Suppressor macrophage treated with lipopolysaccharide for 1 hour (primary cell): Measurements from ENCODE around the gene KIAA0825.

ENCODE experiments used
- DNase-seq, 3 donors: peaks; one replicate each; pipeline ENCODE4 v3.0.0-alpha.2; 2020 to 2022

Gene KIAA0825

DNA sequence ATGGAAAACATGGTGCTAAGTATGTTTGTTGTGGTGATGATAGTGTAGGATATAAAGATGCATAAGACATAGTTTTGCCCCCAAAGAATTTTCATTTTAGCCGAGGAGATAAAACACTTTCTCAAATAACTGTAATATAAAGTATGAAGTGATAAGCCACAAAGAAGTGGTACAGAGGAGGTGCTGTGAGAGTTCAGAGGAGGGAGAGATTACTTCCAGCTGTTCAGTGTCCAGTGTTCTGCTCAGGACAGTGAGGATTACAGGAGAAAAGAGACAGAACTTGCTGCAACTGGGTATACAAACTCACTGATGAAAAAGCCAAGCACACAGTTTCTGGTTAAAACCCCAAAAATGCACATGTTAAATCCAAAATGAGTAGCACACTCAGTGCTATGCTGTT, 309.3 kb downstream of the KIAA0825 start:
- DNase-seq = no peak

DNA sequence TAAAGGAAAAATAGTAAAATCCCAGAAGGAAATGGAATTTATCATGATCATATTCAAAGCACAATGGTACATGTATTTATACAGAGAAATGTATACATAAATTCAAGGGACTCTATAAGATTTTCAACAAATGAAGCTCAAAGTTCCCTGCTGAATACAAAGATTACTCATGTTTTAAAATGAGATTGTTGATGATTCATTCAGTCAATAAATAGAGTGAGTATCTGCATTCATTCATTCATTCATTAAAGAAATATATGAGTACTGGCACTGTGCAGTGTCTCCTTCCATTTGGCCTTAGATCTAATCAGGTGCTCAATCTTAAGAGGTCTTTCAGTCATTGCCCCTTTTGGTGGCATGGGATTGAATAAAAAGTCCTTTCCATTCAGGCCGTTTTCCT, 310.0 kb downstream of the KIAA0825 start:
- DNase-seq = no peak

DNA sequence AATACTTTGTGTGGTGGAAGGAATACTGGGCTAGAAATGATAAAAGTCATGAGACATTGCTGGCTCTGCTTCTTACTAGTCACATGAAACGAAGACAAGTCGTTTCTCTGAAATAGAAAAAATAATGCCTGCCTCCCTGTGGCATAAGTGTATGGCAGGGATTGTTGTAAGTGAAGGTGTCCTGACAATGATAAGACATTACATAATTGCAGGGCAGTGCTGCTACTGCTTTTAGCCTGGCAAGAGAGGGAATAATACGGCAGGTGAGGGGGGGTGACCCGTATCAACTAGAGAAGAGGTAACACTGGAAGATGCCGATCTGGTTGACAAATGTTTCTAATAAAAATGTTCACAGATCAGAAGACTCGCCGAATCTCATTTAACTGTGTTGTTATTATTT, 314.3 kb downstream of the KIAA0825 start:
- DNase-seq = no peak

DNA sequence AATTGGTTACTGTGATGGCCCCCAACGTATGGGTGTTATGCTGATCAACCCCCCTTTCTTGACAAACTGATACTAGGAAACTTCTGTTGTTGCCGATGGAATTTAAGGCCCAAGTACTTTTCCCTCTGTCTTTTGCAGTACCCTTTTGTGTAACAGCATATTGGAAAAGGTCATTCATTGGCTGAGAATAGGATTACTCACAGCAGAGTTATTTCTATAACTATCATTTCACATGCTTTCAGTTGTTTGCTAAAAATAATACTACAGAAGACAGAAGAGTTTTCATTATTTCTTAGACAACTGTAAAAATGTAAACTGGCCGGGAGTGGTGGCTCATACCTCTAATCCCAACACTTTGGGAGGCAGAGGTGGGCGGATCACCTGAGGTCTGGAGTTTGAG, 329.5 kb downstream of the KIAA0825 start:
- DNase-seq = no peak

DNA sequence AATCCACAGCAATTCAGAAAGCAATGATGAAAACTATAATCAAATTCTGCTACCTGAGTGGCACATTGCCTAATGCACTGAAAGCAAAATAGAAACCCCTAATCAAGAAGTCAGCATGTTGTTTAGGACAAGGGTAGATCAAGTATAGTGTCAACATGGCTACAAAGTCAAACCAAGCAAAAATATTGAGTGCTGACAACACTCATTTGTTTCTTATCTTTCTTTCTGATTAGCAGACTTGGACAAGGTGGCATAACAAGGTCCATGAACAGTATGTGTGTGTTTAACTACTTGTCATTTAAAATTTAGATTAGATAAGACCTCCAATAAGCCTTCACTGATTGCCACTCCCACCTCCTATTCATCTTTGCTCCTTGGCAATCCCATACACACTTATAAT, 332.4 kb downstream of the KIAA0825 start:
- DNase-seq = no peak

DNA sequence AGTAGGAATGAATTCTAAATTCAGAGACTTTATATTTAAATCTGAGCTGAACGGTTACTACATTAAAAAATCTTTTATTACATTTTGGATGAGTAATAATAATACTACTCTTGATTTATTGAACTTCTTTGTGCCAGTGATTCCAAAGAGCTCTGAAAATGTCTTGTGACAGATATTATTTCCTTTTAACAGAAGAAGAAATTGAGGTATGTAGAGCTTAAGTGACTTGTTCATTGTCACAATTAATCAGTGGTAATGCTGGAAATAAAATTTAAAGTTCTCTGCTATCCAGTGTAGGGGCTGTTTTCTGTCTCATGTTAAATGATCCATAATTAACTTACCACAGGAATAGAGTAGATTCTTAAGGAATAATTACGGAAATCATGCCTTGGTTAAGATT, 335.3 kb downstream of the KIAA0825 start:
- no peak for DNase-seq

DNA sequence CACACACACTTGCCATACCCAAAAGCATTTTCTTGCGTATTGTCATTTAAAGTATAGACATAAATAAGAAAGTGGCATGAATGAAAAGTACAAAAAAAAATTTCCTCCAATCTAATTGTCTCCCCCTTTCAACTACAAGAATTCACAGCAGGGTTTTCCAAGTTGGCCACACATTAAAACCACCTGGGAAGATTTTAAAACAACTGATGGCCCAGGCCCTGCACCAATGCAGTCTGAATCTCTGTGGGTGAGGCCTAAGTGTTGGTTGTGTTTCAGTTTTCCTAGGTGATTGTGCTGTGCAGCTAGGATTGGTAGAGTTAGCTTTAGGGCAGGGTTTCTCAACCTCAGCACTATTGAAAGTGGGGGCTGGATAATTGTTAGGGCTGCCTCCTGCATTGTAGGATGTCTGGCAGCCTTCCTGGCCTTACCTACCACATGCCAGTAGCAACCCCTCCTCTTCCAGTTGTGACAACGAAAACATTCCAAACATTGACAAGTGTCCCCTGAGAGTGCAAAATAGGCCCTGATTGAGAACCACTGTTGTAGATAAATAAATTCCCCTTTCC, 337.1 kb downstream of the KIAA0825 start:
- no peak for DNase-seq

DNA sequence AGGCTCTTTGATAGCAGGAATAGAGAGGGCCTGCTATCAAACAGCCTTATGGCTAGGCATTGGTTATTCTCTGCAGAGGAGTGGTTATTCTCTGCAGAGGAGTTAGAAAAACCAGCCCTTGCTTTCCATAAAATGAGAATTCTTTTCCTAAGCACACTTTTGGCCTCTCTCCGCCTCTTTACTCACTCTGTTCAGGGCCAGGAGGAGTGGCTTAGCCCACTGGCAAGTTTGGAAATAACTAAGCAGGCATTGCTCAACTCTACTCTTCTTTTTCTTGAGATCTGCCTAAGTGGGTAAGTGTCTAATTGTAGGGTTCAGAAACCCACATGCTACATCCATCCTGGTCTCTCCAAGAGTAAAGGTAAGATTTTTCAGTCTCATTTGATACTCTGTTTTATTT, 341.7 kb downstream of the KIAA0825 start:
- peak in 1 of 3 donors; percentile 4 for DNase-seq

DNA sequence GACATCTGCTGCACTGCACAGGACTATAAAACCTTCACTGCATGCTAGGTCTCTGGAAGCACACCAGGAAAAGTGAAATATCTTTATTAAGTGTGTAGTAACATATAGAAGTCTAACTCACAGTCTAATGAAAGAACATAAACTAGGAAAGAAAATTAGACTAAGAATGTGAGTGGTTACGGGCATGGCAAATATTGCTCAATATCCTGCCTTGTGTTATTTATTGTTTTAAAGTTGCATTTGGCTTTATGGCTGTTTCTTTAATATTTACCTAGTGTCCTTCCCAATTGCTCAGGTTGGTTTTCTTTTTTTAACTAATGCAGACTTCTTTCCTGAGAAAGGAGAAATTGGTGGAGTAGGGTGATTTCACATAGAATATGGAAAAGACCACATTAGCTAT, 342.4 kb downstream of the KIAA0825 start:
- no peak for DNase-seq

DNA sequence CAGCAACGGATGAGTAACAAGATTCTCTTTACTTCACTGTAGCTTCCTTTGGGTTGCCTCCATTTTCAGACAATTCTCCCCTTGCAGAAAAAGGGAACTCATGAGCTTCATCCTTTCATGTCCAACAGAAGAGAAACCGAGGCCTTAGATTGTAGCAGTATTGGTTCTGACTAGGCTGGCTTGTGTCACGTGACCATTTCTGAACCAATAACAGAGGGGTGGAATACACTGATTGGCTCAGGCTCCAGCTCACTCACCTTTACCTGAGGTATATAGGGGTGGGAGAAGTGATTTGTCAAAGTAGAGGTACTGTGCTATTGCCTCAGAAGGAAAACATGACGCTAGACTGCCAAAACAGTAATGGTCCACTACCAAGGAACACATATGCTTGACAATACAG, 343.7 kb downstream of the KIAA0825 start:
- no peak for DNase-seq

DNA sequence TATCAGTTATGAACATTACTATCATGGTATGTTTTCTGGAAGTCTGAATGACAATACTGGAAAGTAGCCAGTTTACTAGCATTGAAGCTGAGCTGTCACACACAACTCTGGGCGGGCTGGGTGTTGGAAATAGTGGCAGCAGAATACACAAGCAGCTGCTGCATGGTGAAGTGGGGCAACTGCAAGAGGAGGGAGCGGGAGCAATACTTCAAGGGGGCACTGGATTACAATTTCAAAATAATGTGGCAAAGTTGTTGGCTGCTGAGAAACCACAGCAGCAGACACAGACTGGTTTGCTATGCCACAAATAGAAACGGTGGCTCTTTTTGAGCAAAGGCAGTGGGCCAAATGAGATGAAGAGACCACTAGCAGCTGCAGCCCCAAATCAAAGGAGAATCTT, 350.2 kb downstream of the KIAA0825 start:
- no peak for DNase-seq

DNA sequence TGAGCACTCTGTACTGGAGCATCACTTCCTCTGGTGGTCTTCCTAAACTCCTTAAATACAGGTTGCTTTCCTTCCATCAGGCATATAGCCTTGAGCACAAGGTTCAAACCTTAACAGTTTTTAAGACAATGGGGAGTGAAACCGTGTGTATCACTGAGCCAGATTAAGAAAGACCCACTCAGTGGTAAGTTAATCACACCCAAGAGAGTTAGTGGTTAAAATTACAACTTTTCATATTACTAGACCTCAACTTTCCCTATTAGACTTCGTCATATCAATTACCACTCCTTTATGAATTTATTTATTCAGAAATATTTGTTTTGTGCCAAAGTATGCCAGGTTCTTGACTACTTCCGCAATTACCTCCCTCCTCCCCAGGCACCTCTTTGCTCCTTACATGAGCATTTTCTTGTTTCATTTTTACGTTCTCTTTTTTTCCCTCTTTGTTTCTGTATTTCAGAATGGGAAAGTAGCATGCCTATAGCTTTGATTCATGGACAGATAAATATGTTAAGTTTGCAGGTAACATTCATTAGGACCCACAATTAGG, 351.0 kb downstream of the KIAA0825 start:
- no peak for DNase-seq

DNA sequence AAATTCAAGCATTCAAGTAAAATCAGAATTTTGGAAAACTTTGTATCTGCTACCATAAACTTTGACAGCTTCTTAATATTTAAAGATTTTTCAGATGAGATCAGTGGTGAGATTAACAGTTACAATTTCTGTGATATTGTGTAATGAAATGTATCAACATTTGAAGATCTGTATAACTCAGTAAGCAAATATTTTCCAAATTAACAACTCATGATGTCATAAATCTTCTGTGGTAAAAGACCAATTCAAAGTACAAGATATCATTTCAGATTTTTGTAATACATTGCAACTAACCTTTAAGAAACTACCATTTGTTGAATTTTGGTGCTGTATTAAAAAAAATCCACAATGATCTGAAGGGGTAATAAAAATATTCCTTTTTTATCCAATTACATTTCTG, 352.2 kb downstream of the KIAA0825 start:
- no peak for DNase-seq

DNA sequence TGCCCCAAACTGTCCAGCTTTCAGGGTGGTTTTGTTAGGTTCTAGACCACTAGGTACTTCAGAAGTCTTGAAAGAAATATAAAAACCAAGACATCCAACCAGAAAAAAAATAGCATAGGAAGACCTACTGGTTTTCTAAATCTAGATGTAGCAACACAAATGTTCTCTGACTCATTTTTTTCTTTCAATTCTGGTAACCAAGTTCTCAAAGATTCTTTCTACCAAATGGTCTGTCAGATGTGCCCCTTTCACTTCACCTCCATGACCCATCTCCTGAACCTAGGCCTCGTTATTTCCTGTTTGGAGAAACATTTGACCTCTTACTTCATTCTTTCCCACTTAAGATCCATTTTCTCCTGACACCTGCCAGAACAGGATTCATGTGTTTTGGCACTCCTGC, 355.3 kb downstream of the KIAA0825 start:
- no peak for DNase-seq

DNA sequence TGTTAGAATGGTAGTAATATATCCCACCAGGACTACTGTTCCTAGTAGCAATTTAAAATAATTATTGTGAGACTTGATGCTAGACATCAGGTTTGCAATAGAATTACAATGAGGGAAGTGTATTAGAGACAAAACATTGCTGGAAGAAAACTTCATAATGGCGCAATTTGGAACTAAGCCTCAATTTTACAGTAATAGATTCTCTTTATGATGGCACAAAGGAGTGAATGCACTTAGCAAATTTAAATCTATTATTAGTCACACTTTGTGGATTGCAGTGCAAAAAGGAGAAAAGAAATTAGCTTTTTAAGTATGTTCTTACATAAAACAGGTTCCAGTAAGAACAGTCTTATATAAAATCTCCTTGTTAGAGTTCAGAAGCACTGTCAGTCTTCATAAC, 358.3 kb downstream of the KIAA0825 start:
- no peak for DNase-seq

DNA sequence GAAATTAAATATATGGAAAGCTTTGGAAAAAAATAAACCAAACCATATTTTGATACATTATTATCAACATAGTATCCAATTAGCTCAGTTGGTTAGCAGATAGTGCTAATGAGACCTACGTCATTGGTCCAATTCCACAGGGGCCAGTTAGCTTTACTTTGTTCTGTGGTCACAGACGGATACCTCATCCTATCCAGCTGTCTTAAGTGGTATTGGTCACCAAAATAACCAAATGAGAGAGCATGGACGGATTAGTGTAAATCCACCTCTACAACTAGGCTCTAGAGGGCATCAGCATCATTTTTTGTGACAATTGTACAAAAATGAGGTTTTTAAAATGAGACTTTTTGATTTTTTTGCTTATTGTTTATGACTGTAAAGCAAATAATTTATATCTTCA, 364.2 kb downstream of the KIAA0825 start:
- DNase-seq = no peak

DNA sequence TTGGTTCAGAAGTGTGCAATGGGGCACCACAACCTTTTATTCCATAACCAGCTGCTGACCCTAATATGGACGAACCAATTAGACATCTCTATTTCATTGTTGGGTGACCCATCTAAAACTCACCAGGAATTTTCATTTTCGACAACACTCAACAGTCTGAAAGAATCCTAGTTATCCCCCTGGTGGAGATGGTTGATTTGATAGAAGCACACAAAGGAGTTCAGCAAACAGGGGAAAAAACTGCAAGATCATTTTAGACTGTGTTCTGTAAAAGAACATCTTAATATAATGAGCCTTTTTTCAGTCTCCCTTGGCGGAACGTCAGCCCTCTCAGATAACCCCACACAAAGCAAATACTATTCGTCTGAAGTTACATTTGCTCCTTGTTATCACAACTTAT, 367.4 kb downstream of the KIAA0825 start:
- no peak for DNase-seq

DNA sequence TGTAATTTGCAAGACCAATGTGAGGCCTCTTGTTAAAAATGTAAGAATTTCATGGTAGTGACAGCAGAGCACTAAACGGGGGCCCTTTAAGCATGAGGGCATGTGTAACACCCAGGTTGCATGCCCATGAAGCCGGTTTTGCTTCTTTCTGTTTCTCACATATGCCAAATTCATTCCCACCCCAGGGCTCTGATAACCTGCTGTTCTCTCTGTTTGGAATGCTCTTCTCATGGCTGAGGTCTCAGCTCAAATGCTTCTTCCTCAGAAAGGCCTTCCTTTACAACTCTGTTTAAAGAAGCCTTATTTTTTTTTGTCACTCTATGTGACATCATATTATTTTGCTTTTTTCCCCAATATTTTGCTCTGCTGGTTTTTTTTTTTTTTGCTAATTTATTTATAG, 369.0 kb downstream of the KIAA0825 start:
- no peak for DNase-seq

DNA sequence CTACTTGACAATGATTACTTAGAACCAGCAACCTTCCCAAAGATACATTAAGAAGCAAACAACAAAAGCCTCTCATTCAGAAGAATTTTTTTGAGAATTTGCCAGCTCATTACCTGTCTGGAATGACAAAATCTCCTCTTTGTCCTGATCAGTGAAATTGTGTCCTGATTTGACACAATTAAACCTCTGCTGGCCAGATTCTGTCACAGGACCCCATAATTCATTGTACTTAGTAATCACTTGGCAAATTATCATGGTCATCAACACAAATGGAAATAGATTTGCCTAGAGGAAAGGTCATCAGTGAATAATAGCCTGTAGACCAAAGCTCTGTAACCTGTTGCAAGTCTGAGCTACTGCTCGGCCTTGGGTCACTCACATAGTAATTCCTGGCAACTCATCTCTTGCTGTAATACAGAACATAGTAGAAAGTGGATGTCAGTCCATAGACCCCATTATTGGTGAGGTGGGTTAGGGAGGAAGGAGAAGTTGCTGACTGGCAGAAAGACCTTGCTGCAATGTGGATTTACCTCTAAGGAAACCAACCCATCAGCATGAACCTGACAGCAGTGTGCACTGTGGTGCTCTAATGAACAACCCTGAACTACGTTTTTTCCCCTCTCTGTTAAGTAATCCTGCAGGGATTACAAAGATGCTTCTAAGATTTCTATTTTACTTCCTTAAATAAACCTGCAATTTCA, 370.1 kb downstream of the KIAA0825 start:
- DNase-seq = no peak

DNA sequence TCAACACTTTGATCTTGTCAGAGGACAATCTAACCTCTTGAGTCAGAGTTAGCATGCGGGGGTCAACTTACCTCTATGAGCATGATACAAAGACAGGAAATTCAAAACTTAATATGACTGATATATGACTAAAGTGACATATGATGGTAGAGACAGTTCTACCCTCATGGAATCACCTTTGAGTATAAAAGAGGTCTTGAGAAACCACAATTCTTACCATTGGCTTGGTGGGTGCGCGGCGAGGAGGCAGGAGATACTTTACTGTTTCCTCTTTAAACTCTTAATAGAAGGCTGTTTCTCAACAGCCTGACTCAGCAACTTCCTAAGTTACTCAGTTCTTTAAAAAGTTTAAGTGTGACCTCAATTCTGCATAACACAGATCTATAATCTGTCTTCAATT, 372.8 kb downstream of the KIAA0825 start:
- peak; percentile 42 to 67 (median 53) for DNase-seq

DNA sequence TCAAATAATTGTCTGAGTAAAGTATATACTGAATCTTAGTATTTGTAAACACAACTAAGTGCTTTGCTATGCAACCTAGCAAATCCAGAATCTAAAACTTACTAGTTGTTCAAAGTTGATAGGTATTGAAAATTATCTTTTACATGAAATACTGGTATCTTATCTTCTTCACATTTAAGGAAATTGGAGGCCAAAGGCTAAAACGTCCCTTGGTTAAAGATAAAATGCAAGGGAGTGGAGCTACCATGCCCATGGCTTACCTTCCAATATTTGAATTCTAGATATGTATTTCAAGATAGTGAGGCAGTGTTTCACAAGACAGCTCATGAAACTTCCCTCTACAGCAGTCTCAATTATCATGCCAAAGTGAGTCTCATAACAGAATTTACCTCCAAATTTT, 373.5 kb downstream of the KIAA0825 start:
- DNase-seq = no peak

DNA sequence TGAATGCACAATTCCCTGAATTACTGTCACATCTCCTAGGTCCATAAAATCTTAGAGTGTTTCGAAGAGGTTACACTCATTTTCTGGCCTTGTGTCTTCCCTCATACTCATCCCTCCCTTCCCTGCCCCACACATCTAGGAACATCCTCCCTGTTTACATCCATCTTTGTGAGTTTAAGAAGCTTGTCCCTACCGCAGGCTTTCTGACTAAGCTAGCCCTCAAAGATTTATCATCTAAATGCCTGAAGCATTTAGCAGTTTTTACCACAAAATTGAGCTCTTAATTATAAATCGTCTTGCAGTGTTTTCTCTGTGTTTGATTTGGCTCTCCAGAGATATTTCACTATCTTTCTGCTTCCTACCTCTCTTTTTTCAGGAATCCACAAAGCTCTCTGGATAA, 374.8 kb downstream of the KIAA0825 start:
- no peak for DNase-seq

DNA sequence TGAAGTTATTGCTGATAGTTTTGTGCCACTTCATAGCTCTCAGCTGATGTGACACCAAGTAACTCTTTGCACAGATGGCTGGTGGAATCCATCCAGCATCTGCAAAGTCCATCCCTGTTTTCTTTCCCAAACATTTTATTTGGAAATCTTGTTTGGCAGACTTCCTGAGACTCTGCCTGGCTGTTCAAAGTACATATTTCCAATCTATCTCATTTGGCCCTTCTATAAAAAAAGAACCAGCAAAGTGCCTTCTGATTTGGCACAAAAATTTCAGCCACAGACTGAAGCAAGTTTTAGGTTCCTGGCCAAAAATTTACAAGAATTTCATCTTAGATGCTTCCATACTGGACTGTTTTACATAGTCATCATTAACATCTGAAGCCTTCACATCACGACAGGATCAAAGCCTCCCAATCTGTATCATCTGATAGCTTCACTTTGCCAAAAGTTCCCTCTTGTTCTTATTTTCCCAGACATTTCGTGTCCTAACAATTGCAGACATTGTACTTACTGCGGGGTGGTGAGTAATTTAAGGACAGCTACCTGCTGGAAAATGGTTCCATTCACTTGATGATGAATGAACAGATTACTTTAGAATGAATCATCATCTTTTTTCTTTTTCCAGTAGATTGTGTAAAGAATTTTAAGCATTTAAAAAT, 377.3 kb downstream of the KIAA0825 start:
- DNase-seq = no peak

DNA sequence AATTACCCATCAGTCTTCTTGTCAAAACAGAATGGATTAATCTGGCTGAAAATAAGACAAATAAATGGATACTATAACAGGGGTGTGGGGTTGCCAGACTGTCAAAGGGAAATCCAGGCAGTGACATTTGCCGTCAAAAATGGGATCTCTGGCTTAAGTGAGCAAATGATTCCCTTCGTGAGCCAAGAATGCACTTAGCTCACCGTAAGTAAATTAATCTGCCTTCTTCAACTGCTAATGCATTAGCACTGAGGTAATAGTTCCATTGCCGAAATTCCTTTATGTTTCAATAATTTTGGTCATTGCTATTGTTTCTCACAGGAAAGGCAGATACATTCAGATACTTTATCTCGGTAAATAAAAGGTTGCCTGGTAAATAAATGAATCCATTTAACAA, 377.8 kb downstream of the KIAA0825 start:
- no peak for DNase-seq
